NCI-H345 treated with DMSO at 0.1 percent for 48 hours (cell line): ENCODE measurements around the gene MED25.

Source experiments
- DNase-seq: peaks from one replicate; lab custom pipeline; 2025; ENCODE audit not compliant: unreplicated experiment; lab: John Stamatoyannopoulos, UW

MED25 gene

GRCh38 chr19:49839713-49840112, 21.6 kb downstream of the MED25 start:
- no peak for DNase-seq

GRCh38 chr19:49840321-49840720, 22.2 kb downstream of the MED25 start:
- DNase-seq: no peak

GRCh38 chr19:49840736-49841249, 22.7 kb downstream of the MED25 start:
- DNase-seq: no peak

GRCh38 chr19:49843265-49843664, 25.2 kb downstream of the MED25 start:
- DNase-seq: no peak

- no peak for DNase-seq
Measured at GRCh38 chr19:49844138-49845095, 26.3 kb downstream of the MED25 start.

- no peak for DNase-seq
Measured at GRCh38 chr19:49845414-49845813, 27.3 kb downstream of the MED25 start.

- no peak for DNase-seq
Measured at GRCh38 chr19:49846408-49846807, 28.3 kb downstream of the MED25 start.

GRCh38 chr19:49847731-49848696, 29.9 kb downstream of the MED25 start:
- no peak for DNase-seq

GRCh38 chr19:49848938-49849337, 30.8 kb downstream of the MED25 start:
- DNase-seq: no peak

GRCh38 chr19:49849433-49850220, 31.5 kb downstream of the MED25 start:
- no peak for DNase-seq

GRCh38 chr19:49850221-49850486, 32.1 kb downstream of the MED25 start:
- no peak for DNase-seq

GRCh38 chr19:49850487-49851342, 32.6 kb downstream of the MED25 start, which contains the start of gene PTOV1:
Gene PTOV1 (plus strand): TSS chr19:49851159.
- peak; percentile 69 for DNase-seq

GRCh38 chr19:49851456-49852259, 33.6 kb downstream of the MED25 start:
- no peak for DNase-seq

- DNase-seq: no peak
Measured at GRCh38 chr19:49852631-49853126, 34.6 kb downstream of the MED25 start.

GRCh38 chr19:49853852-49854377, 35.8 kb downstream of the MED25 start:
- no peak for DNase-seq

GRCh38 chr19:49854378-49855263, 36.5 kb downstream of the MED25 start:
- DNase-seq: no peak

GRCh38 chr19:49855277-49855675, 37.2 kb downstream of the MED25 start:
- no peak for DNase-seq
